HG02759 (cell line): ENCODE results near the gene DGKG.

Experiments
- ATAC-seq: cut with Tn5 transposase; IDR thresholded peaks from one replicate; pipeline ENCODE4 v1.9.1; 2021; ENCODE audit warnings: mild to moderate bottlenecking, moderate library complexity; ENCODE audit not compliant: unreplicated experiment

The DGKG gene

DNA sequence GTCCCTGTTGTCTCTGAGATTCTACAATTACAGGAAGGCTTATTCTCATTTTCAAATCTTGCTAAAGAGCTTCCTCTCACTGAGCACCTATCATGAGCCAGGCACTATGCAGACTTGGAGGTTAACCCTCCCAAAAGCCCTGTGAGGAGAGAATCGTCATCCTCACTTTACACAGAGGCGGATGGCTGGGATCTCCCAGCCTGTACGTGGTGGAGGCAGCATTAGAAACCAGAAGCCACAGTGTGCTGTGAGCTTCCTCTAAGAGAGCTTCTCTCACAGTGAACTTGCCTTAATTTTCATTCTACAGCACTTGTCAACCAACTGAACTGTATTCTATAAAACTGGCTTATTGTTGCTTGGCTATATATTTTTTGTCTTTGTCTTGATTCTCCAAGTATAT is 6.1 kb upstream of the DGKG start:
- no peak for ATAC-seq

DNA sequence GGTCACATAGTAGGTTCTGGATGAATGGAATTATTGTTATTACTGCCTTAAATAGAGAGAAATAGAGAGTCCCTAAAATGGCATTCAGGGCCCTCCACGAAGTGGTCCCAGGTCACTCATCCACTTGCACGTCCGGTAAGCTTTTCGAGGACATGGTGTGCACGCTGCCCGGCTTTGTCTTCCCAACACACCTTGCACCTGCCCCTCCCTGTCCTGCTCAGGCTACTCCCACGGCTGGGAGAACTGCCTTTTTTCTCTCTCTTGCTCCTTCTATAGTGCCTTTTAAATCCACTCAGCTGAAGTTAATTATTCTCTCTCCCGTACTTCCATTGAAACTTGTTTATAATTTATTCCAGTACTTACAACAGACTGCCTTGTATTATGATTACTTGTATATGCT is 5.6 kb upstream of the DGKG start:
- ATAC-seq: no peak

DNA sequence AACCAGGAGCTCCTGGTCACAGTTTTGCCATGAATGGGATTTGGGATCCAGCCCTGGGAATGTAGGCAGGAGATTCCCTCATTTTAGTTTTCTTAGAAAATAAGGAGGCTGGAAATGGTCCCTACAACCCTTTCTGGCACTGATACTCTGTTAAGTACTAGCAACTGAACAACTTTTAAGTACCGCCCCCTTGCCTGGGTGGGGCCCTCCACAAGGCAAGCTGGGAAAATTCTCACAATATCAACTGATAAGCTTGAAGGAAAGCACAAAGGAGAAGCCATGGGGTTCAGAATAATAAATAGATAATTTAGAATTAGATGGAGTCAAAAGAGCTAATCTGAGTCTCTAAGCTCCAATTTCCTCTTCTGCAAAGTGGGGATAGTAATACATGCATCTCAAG is 4.2 kb upstream of the DGKG start:
- no peak for ATAC-seq

DNA sequence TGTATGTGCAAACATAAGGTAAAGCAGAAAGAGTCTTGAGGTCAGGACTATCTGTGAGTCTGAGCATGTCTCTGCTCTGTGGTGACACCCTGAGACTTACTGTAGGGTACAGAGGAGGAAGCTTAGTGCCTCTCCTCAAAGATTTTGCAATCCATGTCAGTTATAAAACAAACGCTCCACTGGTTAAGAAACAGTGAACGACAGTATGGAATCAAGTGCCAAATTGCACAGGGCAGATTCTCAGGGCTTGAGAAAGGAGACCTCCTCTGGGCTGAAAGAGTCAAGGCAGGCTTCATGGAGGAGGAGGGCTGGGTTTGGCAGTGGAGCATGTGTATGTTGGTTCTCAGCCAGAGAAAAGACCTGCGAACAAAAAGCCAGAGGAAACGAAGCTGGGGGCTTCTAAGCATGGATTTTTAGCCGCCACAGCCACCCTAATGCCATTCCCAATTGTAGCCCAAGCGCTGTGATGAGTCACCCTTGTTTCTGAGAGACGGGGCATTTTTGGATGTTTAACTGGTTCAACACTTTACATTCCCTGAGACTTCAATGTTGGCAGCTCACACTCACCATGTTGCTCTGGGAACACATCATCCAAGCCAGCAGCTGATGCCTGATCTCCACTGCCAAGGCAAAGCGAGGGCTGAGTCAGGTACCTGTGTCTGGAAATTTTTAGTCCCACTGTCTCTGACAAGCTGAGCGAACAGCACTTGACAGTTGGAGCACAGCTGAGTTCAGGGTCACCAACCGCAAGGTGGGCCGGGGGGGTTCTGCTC is 3.4 kb upstream of the DGKG start:
- no peak for ATAC-seq

- ATAC-seq: no peak
These were observed 954 bp upstream of the DGKG start for GRCh38 chr3:186362988-186363387.

- no peak for ATAC-seq
These were observed 456 bp upstream of the DGKG start for GRCh38 chr3:186362537-186362842.

DNA sequence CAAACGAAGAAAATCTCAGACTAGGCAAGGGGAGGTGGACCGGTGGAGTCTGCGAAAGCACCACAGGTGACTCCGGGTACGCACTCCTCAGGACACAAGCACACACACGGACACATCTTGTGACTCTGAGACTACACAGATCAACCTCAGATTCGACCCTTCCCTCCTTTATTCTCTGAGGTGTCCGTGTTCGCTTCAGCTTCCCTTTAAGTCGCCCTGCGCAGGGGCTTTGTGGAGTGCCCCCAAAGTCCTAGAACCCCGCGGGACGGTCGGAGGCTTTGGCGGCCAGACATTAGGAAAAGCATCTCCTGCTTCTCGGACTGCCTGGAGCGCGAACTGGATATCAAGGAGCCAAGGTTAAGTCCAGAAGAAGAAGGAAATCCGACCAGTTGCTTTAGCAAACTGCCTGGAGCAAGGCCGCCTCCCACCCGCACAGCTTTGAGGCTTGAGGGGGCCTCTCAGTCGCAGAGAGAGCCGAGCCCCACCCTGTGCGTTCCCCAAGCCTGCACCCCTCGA is 730 bp downstream of the DGKG start:
- ATAC-seq: no peak

- ATAC-seq: no peak
These were observed 1.3 kb downstream of the DGKG start for GRCh38 chr3:186360779-186361178.

DNA sequence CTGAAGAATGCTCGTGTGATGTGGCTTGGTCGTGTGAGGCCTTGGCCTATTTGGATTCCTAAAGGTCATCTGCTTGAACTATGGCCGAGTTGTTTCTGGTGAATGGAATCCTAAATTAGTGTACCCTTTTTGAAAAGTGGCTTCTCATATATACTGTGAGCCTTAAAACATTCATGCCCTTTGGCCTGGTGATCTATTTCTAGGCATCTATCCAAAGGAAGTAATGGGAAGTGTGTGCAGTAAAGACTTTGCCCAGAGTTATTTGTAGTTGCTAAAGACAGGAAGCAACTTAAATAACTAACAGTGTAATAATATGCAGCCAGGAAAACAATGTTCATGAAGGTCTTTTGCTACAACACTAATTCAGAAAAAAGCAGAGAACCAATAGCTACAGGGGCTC is 3.0 kb downstream of the DGKG start:
- no peak for ATAC-seq

DNA sequence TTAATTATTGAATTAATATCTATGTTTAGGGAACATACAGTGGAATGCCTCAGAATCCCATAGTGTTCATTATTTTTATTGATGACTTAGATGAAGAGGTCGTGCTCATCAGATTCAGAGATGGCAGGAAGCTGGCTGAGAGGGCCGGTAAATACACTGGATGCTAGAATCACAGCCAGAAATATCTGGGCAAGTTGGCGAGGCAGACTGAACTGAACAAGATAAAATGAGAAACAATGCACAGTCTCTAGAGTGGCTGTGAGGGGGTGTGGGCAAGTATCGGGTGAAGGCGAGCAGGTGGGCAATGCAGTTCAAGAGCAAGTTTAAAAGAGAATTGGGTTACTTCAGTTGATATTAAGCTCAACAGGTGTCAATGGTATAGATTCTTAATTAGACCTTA is 5.9 kb downstream of the DGKG start:
- no peak for ATAC-seq

- no peak for ATAC-seq
These were observed 7.9 kb downstream of the DGKG start for GRCh38 chr3:186354100-186354499.

DNA sequence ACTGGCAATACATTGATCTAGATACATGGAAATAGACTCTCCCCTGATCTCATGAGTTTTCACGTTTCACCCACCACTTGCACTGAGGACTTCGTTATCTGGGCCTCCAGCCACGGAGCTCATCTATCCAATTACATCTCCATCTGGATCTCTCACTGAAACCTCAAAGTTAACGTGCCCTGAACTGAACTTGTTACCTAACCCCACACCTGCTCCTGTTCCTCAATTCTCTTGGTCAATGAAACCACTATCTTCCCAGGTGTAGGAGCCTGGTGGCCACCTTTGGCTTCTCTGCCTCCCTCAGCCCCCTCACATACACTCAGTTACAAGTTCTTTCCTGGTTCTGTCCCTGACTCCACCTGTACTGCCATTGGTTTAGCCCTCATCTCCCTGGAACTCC is 9.7 kb downstream of the DGKG start:
- no peak for ATAC-seq

DNA sequence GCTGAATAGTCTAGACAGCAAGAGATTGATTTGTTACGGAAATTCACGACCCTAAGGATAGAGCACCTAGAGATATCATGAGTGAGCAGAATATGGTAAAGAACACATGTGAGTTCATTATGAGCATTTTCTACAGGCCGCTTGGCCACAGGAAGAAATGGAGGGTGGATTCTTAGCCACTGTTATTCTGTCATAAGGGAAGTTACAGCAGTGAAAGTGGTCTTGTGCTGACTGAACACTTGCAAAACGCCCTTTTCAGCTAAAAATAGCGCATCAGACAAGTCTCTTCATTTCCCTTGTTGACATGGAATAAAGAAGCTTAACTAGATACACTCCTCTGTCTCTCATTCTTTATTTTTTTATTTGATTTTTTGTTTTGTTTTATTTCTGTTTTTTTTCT is 19.8 kb downstream of the DGKG start:
- no peak for ATAC-seq

- ATAC-seq: no peak
These were observed 21.8 kb downstream of the DGKG start for GRCh38 chr3:186340204-186340603.

DNA sequence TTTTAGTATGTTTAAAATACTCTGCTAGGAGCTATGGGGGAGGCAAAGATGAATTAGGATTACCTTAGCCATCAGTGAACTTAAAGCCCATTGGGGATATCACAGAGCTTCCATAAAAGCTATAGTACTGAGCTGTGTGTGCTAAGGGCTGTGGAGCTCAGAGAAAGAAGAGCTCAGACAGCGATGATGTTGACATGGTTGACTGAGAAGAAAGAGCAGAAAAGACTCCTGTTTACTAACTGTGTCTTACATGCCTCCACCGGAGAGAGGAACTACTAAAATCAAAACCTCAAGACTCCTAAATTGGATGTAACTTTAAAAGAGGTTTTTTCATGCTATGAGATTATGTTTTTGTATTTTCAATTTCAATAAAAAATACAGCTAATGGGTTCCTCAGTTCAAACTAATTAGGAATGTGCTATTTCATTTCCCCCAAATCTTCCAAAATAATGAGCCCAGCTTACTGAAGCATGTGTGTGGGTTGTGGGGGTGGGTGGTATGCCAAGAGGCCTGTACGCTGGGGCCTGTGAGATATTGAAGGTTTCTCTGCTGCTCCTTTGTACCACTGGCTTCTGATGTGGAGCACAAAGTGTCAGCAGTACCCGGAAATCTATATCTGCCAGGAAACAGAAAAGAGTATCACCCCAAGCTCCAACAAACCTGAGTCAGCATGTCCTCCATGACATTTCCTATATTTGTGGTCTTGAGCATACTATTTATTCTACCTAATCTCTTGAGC is 22.7 kb downstream of the DGKG start:
- no peak for ATAC-seq

DNA sequence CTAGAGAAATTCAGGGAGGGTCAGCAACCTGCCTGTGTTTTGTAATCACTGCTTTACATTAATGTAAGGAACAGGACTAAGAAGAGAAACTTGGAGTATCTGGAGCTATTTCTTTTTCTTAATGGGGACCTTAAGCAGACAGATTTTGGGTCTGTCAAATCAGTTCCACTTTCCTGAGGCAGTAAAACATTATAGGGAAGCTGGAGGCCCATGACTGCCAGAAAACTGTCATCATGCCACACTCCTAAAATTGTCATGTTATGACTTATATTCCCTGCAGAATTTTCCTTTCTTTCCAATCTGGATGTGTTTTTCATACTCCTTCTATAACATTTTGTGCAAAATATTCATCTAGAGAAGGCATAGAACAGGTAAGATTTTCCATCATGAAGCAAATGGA is 28.8 kb downstream of the DGKG start:
- no peak for ATAC-seq

DNA sequence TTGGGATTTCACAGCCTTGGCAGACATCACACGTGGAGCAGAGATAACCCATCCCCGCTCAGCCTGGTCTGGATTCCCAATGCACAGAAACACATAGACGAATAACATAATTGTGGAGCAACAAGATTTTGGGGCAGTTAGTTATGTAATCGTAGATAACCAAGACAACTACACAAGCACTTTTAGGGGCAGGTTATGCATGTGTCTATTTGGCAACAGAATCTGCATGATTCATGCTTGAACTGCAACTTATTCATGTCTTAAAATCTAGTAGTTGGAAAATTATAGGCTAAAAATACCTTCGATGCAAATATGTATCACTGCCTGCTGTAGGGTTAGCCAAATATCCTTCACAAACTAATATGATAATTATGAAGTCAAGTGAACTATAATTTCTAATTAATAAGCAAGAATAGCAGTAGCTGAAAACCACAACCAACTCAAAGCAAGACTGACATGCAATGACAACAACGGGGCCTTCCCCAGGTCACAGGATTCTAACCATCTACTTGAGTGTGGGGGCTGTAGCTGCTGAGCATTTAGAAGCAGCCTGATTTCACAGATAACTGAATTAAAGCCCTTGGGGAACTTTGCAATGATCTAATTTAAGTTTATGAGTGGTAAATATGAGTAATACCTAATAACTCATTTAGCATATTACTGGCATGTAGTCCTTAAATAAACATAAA is 31.1 kb downstream of the DGKG start:
- ATAC-seq: no peak

GRCh38 chr3:186329589-186329988 is 32.4 kb downstream of the DGKG start:
- ATAC-seq: no peak

DNA sequence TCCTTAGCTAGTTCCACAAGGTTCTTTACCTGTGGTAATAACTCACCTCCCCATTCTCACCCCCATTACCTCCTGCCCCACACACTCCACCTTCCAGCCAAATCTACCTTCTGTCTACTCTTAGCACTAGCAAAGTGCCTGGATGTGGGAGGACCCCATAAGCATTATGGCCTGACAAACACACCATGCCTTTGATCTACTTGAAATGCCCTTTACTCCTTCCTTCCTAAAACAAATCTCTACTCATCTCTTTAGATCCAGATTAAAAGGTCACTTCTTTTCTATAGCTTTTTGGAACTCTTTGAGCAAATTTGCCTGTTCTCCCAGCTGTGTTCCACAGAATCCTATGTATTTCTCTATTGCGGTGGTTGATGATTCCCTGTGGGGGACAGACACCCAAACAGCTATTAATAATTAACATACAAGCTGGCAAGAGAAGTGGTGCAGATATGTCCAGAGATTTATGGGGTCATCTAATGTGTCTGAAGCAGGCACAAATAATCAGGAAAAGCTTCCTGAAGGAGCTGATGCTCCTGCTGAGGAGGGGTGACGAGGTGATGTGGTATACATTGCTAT is 34.0 kb downstream of the DGKG start:
- no peak for ATAC-seq

DNA sequence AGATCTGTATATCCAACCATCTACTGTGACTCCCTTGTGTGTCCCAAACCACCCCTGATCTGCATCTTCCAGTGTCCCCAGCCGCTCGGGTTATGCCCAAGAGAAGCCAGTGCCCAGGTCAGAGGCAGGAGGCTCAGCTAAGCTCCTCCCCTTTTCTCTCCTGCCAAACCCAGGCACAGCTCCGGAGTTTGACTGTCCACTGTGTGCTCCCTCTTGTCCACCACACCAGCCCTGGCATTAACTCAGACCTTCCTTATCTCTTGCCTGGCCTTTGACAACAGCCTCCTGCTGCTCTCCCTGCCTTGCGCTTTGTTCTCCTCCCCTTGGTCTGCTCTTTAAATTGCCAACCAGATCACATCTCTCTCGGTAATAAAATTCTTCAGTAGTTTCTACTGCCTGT is 39.3 kb downstream of the DGKG start:
- ATAC-seq: no peak

DNA sequence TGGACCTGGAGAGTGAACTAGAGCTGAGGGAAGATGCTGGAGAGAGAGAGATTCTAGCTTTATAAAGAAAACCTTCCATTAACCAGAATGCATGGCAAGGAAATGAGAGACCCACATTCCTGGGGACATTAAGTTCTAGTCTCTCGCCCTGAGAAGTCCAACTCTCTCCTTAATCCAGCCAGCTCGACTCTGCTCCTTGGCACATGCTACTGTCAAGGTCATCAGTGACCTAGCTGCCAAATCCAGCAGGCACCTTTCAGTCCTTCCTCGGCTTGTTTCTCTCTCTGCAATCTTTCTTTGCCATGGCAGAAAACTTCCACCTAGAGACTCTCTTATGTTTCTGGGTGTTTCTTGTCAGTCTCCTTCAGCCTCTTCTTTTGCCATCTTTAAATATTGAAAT is 40.3 kb downstream of the DGKG start:
- no peak for ATAC-seq
